ENCODE results near the gene AGPAT3. TPM values are rescaled to one million over a fixed set of nuclear protein-coding genes. Genes with fewer than 3 reads are reported as not detected.

The AGPAT3 gene
- total RNA-seq, 1 experiment from 2014 or later, result 13.0 TPM

- Histone ChIP-seq H3K79me1 (ENCODE audit: insufficient read depth, low read depth, low read length, poor library complexity, severe bottlenecking) (no peaks in the 10 kb centered on the region), H3K18ac (ENCODE audit: insufficient read length, low read depth, low read length) (peak overlapping the region; percentile 69), H2AFZ (ENCODE audit: low read length) (no peak overlapping the region), H3K79me2 (ENCODE audit: insufficient read depth, low read length) (no peaks in the 10 kb centered on the region), H3K23ac (ENCODE audit: insufficient read length, low read depth, low read length) (no peak overlapping the region), H2BK5ac (ENCODE audit: insufficient read length, low read length) (no peak overlapping the region), H2AK5ac (ENCODE audit: insufficient read length, low read length) (no peak overlapping the region), H3K4ac (ENCODE audit: low read depth, low read length) (no peak overlapping the region), H2BK20ac (ENCODE audit: low read depth, low read length, poor library complexity, severe bottlenecking) (no peak overlapping the region), H3K27ac (ENCODE audit: insufficient read length, low read depth, low read length) (no peak overlapping the region), H3K23me2 (ENCODE audit: insufficient read length, low read depth, low read length, poor library complexity, severe bottlenecking) (no peaks in the 10 kb centered on the region), H3K4me1 (ENCODE audit: insufficient read depth, low read length) (peaks cover 3% of the 10 kb centered on the region; the same call in 1 of the 2 replicates), H4K20me1 (ENCODE audit: control insufficient read depth, insufficient read depth, insufficient read length) (no peaks in the 10 kb centered on the region), H4K8ac (replicated peaks; ENCODE audit: insufficient read length, low read depth, low read length) (no peak overlapping the region), H3K9me3 (ENCODE audit: control insufficient read depth, low read depth, low read length) (no peaks in the 10 kb centered on the region), H3T11ph (ENCODE audit: low read length) (no peak overlapping the region), H2BK15ac (ENCODE audit: low read depth, low read length) (no peak overlapping the region), H3K27me3 (ENCODE audit: insufficient read depth, low read length) (no peaks in the 10 kb centered on the region), H2BK12ac (ENCODE audit: insufficient read length, low read depth, low read length) (no peak overlapping the region), H3K56ac (ENCODE audit: insufficient read length, low read depth, low read length) (no peak overlapping the region), H3K9ac (ENCODE audit: extremely low read depth, insufficient read length, low read length) (no peak overlapping the region), H3K4me2 (ENCODE audit: insufficient read depth, insufficient read length, low read length) (no peak overlapping the region), H4K91ac (ENCODE audit: insufficient read length, low read depth, low read length) (no peak overlapping the region), H4K5ac (ENCODE audit: insufficient read length, low read depth, low read length) (no peak overlapping the region), H2BK120ac (ENCODE audit: low read depth, low read length, poor library complexity, severe bottlenecking) (no peak overlapping the region), H3K14ac (ENCODE audit: insufficient read depth, low read length) (peak overlapping the region; percentile 24; the same call in 1 of the 2 replicates)
- Mint-ChIP-seq H3K36me3 (ENCODE audit: insufficient read depth in 1 of 3, low read depth in 3 of 3) (peaks cover 0 to 2% (median 0%) of the 10 kb centered on the region in 3 experiments; a peak in 1 of 7 replicates), H3K4me3 (no peak overlapping the region), H3K4me1 (peaks cover 46 to 54% of the 10 kb centered on the region in 2 experiments), H3K27me3 (ENCODE audit: low read depth) (peaks cover 10% of the 10 kb centered on the region), H3K9me3 (no peaks in the 10 kb centered on the region), H3K27ac (peak overlapping the region in 2 of 3 experiments; percentile 69 to 94; a peak in 5 of 7 replicates)
- no peak for DNase-seq
- no peak for TF ChIP-seq CTCF (conservative IDR thresholded peaks at IDR 0.05)
- no CpG with 5 or more reads among the region's 27 CpGs for WGBS (ENCODE audit: extremely low coverage, insufficient read length, low lambda C conversion rate)
Observed at GRCh38 chr21:43921979-43922945, 57.2 kb downstream of the AGPAT3 start.
